ENCODE results near the gene MFSD6L. TPM values are rescaled to one million over a fixed set of nuclear protein-coding genes. Genes with fewer than 3 reads are reported as not detected.
A peak's percentile ranks its signal among the peaks of the same experiment; 100 is the strongest.

Gene MFSD6L
- total RNA-seq, 8 experiments from 2014 or later: 0.08 to 0.14 (median 0.09) TPM; not detected in 5

- Histone ChIP-seq H3K27ac (no peak overlapping the region), H3K4me3 (no peak overlapping the region), H3K4me1 (replicated peaks in 1 of 2) (no peaks in the 10 kb centered on the region)
- 17 to 80% (median 46%) methylated on average over 1 to 5 of the region's 14 CpGs; no CpG with 5 or more reads in 6 of the 10 experiments for WGBS, 10 experiments
- in situ Hi-C loops (cut with MboI; ENCODE audit: low pct_unique_long_range_greater_than_20kb in 2 of 9, low sequenced_read_pairs in 9 of 9, unreplicated experiment in 9 of 9): loop anchor here in 5 of 9 experiments (25.0 kb wide), 3 partner anchors 90 to 710 kb away; partner anchors contain the start of gene ALOX12B (in 2 of the 5)
- ATAC-seq (replicated peaks in 6 of 8): no peak
These were observed 1.5 kb downstream of the MFSD6L start for GRCh38 chr17:8797621-8798175.

- WGBS, 10 experiments: 0 to 80% (median 70%) methylated on average over 1 to 7 of the region's 7 CpGs; no CpG with 5 or more reads in 2 of the 10 experiments
- in situ Hi-C loops (cut with MboI; ENCODE audit: low pct_unique_long_range_greater_than_20kb in 2 of 9, low sequenced_read_pairs in 9 of 9, unreplicated experiment in 9 of 9): loop anchor here in 5 of 9 experiments (25.0 kb wide), 3 partner anchors 93 to 707 kb away; partner anchors contain the start of gene ALOX12B (in 2 of the 5)
- H3K27ac ChIP-seq: no peak overlapping the region
- no peaks in the 10 kb centered on the region for H3K4me1 ChIP-seq (replicated peaks in 1 of 2)
- ATAC-seq (replicated peaks in 6 of 8): no peak
- no peak overlapping the region for H3K4me3 ChIP-seq
These were observed 4.5 kb downstream of the MFSD6L start for GRCh38 chr17:8794636-8795035.

- in situ Hi-C loops (cut with MboI; ENCODE audit: low pct_unique_long_range_greater_than_20kb in 2 of 9, low sequenced_read_pairs in 9 of 9, unreplicated experiment in 9 of 9): loop anchor here in 5 of 9 experiments (25.0 kb wide), 3 partner anchors 94 to 706 kb away; partner anchors contain the start of gene ALOX12B (in 2 of the 5)
- ATAC-seq (replicated peaks in 6 of 8): no peak
- Histone ChIP-seq H3K4me3 (no peak overlapping the region), H3K4me1 (replicated peaks in 1 of 2) (no peaks in the 10 kb centered on the region), H3K27ac (no peak overlapping the region)
- WGBS, 10 experiments: 54 to 100% (median 61%) methylated on average over 1 to 2 of the region's 2 CpGs; no CpG with 5 or more reads in 2 of the 10 experiments
These were observed 5.5 kb downstream of the MFSD6L start for GRCh38 chr17:8793649-8794048.

GRCh38 chr17:8792646-8793045 is 6.5 kb downstream of the MFSD6L start:
- H3K4me3 ChIP-seq: no peak overlapping the region
- ATAC-seq (replicated peaks in 6 of 8): no peak
- WGBS, 10 experiments: 50 to 94% (median 75%) methylated on average over 1 to 3 of the region's 6 CpGs; no CpG with 5 or more reads in 5 of the 10 experiments
- in situ Hi-C loops (cut with MboI; ENCODE audit: low pct_unique_long_range_greater_than_20kb in 2 of 9, low sequenced_read_pairs in 9 of 9, unreplicated experiment in 9 of 9): loop anchor here in 5 of 9 experiments (25.0 kb wide), 3 partner anchors 95 to 705 kb away; partner anchors contain the start of gene ALOX12B (in 2 of the 5)
- H3K4me1 ChIP-seq (replicated peaks in 1 of 2): no peaks in the 10 kb centered on the region
- no peak overlapping the region for H3K27ac ChIP-seq

- in situ Hi-C loops (cut with MboI; ENCODE audit: low pct_unique_long_range_greater_than_20kb in 2 of 9, low sequenced_read_pairs in 9 of 9, unreplicated experiment in 9 of 9): loop anchor here in 5 of 9 experiments (25.0 kb wide), 3 partner anchors 95 to 705 kb away; partner anchors contain the start of gene ALOX12B (in 2 of the 5)
- no peak overlapping the region for H3K27ac ChIP-seq
- WGBS, 10 experiments: 40 to 100% (median 68%) methylated on average over 1 to 2 of the region's 2 CpGs; no CpG with 5 or more reads in 5 of the 10 experiments
- H3K4me1 ChIP-seq (replicated peaks in 1 of 2): no peaks in the 10 kb centered on the region
- peak in 6 of 8 experiments; percentile 26 to 90 (median 68) for ATAC-seq (replicated peaks in 6 of 8)
- no peak overlapping the region for H3K4me3 ChIP-seq
These were observed 7.3 kb downstream of the MFSD6L start for GRCh38 chr17:8791910-8792270.

GRCh38 chr17:8791248-8791909 is 7.8 kb downstream of the MFSD6L start:
- no peak for ATAC-seq (replicated peaks in 6 of 8)
- 45 to 100% (median 88%) methylated on average over 1 to 4 of the region's 4 CpGs for WGBS, 10 experiments

GRCh38 chr17:8789743-8790142 is 9.4 kb downstream of the MFSD6L start:
- 8 to 57% (median 44%) methylated on average over 1 to 10 of the region's 10 CpGs; no CpG with 5 or more reads in 2 of the 10 experiments for WGBS, 10 experiments
- peak in 1 of 8 experiments; percentile 9 for ATAC-seq (replicated peaks in 6 of 8)
- H3K4me1 ChIP-seq (replicated peaks in 1 of 2): no peaks in the 10 kb centered on the region
- in situ Hi-C loops (cut with MboI; ENCODE audit: low pct_unique_long_range_greater_than_20kb in 2 of 9, low sequenced_read_pairs in 9 of 9, unreplicated experiment in 9 of 9): loop anchor here in 5 of 9 experiments (25.0 kb wide), 3 partner anchors 98 to 702 kb away; partner anchors contain the start of gene ALOX12B (in 2 of the 5)
- no peak overlapping the region for H3K27ac ChIP-seq
- H3K4me3 ChIP-seq: no peak overlapping the region

More at GRCh38 chr17:8791248-8791909, 7.8 kb downstream of the MFSD6L start:
- in situ Hi-C loops (cut with MboI; ENCODE audit: low pct_unique_long_range_greater_than_20kb in 2 of 9, low sequenced_read_pairs in 9 of 9, unreplicated experiment in 9 of 9): loop anchor here in 5 of 9 experiments (25.0 kb wide), 3 partner anchors 96 to 704 kb away; partner anchors contain the start of gene ALOX12B (in 2 of the 5)
- H3K27ac ChIP-seq: no peak overlapping the region
- H3K4me3 ChIP-seq: no peak overlapping the region
- H3K4me1 ChIP-seq (replicated peaks in 1 of 2): no peaks in the 10 kb centered on the region

- no peaks in the 10 kb centered on the region for H3K4me1 ChIP-seq (replicated peaks in 1 of 2)
- no peak overlapping the region for H3K27ac ChIP-seq
- no peak overlapping the region for H3K4me3 ChIP-seq
- in situ Hi-C loops (cut with MboI; ENCODE audit: low pct_unique_long_range_greater_than_20kb in 2 of 9, low sequenced_read_pairs in 9 of 9, unreplicated experiment in 9 of 9): loop anchor here in 5 of 9 experiments (25.0 kb wide), 3 partner anchors 98 to 702 kb away; partner anchors contain the start of gene ALOX12B (in 2 of the 5)
- 60 to 100% (median 85%) methylated on average over 1 to 2 of the region's 2 CpGs; no CpG with 5 or more reads in 3 of the 10 experiments for WGBS, 10 experiments
- ATAC-seq (replicated peaks in 6 of 8): peak in 1 of 8 experiments; percentile 53
These were observed 10.2 kb downstream of the MFSD6L start for GRCh38 chr17:8788998-8789397.

GRCh38 chr17:8785547-8786413 is 13.4 kb downstream of the MFSD6L start:
- in situ Hi-C loops (cut with MboI; ENCODE audit: low pct_unique_long_range_greater_than_20kb in 2 of 9, low sequenced_read_pairs in 9 of 9, unreplicated experiment in 9 of 9): loop anchor here in 5 of 9 experiments (25.0 kb wide), 3 partner anchors 102 to 698 kb away; partner anchors contain the start of gene ALOX12B (in 2 of the 5)
- peak; percentile 81 to 100 (median 90) for ATAC-seq (replicated peaks in 6 of 8)
- 0 to 50% (median 17%) methylated on average over 1 to 9 of the region's 19 CpGs; no CpG with 5 or more reads in 3 of the 10 experiments for WGBS, 10 experiments

GRCh38 chr17:8782176-8782575 is 17.0 kb downstream of the MFSD6L start:
- no peak for ATAC-seq (replicated peaks in 6 of 8)
- in situ Hi-C loops (cut with MboI; ENCODE audit: low pct_unique_long_range_greater_than_20kb in 2 of 9, low sequenced_read_pairs in 9 of 9, unreplicated experiment in 9 of 9): loop anchor here in 5 of 9 experiments (25.0 kb wide), 3 partner anchors 105 to 695 kb away; partner anchors contain the start of gene ALOX12B (in 2 of the 5)
- H3K4me1 ChIP-seq (replicated peaks in 1 of 2): no peaks in the 10 kb centered on the region
- H3K4me3 ChIP-seq: no peak overlapping the region
- H3K27ac ChIP-seq: no peak overlapping the region
- WGBS, 10 experiments: 33 to 100% (median 85%) methylated on average over 1 of the region's 1 CpG; no CpG with 5 or more reads in 2 of the 10 experiments

More at GRCh38 chr17:8785547-8786413, 13.4 kb downstream of the MFSD6L start:
- Histone ChIP-seq H3K4me3 (no peak overlapping the region), H3K4me1 (replicated peaks in 1 of 2) (no peaks in the 10 kb centered on the region), H3K27ac (no peak overlapping the region)

GRCh38 chr17:8781776-8782175 is 17.4 kb downstream of the MFSD6L start:
- in situ Hi-C loops (cut with MboI; ENCODE audit: low pct_unique_long_range_greater_than_20kb in 2 of 9, low sequenced_read_pairs in 9 of 9, unreplicated experiment in 9 of 9): loop anchor here in 5 of 9 experiments (25.0 kb wide), 3 partner anchors 106 to 694 kb away; partner anchors contain the start of gene ALOX12B (in 2 of the 5)
- ATAC-seq (replicated peaks in 6 of 8): no peak
- Histone ChIP-seq H3K4me1 (replicated peaks in 1 of 2) (no peaks in the 10 kb centered on the region), H3K27ac (no peak overlapping the region), H3K4me3 (no peak overlapping the region)
- 17 to 100% (median 87%) methylated on average over 1 to 4 of the region's 4 CpGs; no CpG with 5 or more reads in 2 of the 10 experiments for WGBS, 10 experiments

- no peak for ATAC-seq (replicated peaks in 6 of 8)
- in situ Hi-C loops (cut with MboI; ENCODE audit: low pct_unique_long_range_greater_than_20kb in 2 of 9, low sequenced_read_pairs in 9 of 9, unreplicated experiment in 9 of 9): loop anchor here in 5 of 9 experiments (25.0 kb wide), 3 partner anchors 110 to 690 kb away; partner anchors contain the start of gene ALOX12B (in 2 of the 5)
- H3K4me3 ChIP-seq: no peak overlapping the region
- no peak overlapping the region for H3K27ac ChIP-seq
- no peaks in the 10 kb centered on the region for H3K4me1 ChIP-seq (replicated peaks in 1 of 2)
- WGBS, 10 experiments: 0 to 85% (median 48%) methylated on average over 1 of the region's 1 CpG; no CpG with 5 or more reads in 2 of the 10 experiments
These were observed 22.3 kb downstream of the MFSD6L start for GRCh38 chr17:8776881-8777280.

All from motor neuron (in vitro differentiated cells).